Measurements from ENCODE around the gene C9orf78. TPM values are rescaled to one million over a fixed set of nuclear protein-coding genes. Genes with fewer than 3 reads are reported as not detected.

Gene C9orf78
- total and polyA plus RNA-seq, 2 of the 8 experiments (the other 6 are each of a cell fraction or from before 2014, with no cell fraction given), result 17.4 to 40.6 TPM

GRCh38 chr9:129863059-129863690 is 28.1 kb upstream of the C9orf78 start:
- Histone ChIP-seq H2BK20ac (ENCODE audit: low read length) (no peak overlapping the region), H2AK5ac (ENCODE audit: low read depth, low read length) (no peak overlapping the region), H3K27me3 (replicated peaks in 1 of 4; ENCODE audit: control insufficient read depth in 3 of 4, extremely low read depth in 1 of 4, insufficient read depth in 3 of 4, low read length in 3 of 4) (no peaks in the 10 kb centered on the region), H3K4me3 (ENCODE audit: extremely low read depth in 1 of 4, insufficient read depth in 2 of 4, low read depth in 3 of 4, low read length in 4 of 4) (no peak overlapping the region), H2BK15ac (ENCODE audit: low read length) (no peak overlapping the region), H3K9ac (replicated peaks in 1 of 4; ENCODE audit: extremely low read depth in 1 of 4, low read depth in 3 of 4, low read length in 3 of 4) (no peak overlapping the region), H2AFZ (ENCODE audit: low read length) (no peak overlapping the region), H3K4me2 (ENCODE audit: insufficient read depth in 1 of 2, low read depth in 2 of 2, low read length in 2 of 2) (no peak overlapping the region), H3K79me1 (ENCODE audit: low read depth, low read length) (no peaks in the 10 kb centered on the region), H4K8ac (ENCODE audit: extremely low read depth, insufficient read depth, low read length) (no peak overlapping the region), H4K5ac (ENCODE audit: insufficient read length, low read depth, low read length) (no peak overlapping the region), H4K91ac (replicated peaks; ENCODE audit: insufficient read length, low read length) (no peak overlapping the region), H3K23ac (ENCODE audit: insufficient read length) (no peak overlapping the region), H3K23me2 (ENCODE audit: low read depth, low read length) (no peaks in the 10 kb centered on the region), H3K18ac (ENCODE audit: extremely low read depth, low read length) (no peak overlapping the region), H3K56ac (replicated peaks; ENCODE audit: insufficient read length, low read depth, low read length) (no peak overlapping the region), H2BK12ac (ENCODE audit: low read depth, low read length) (no peak overlapping the region), H3K4me1 (replicated peaks in 1 of 4; ENCODE audit: control insufficient read depth in 3 of 4, insufficient read depth in 4 of 4, low read length in 3 of 4) (no peaks in the 10 kb centered on the region), H3K79me2 (ENCODE audit: control insufficient read depth in 1 of 2, insufficient read depth in 2 of 2, low read length in 2 of 2) (no peaks in the 10 kb centered on the region), H2BK120ac (replicated peaks; ENCODE audit: low read depth, low read length) (no peak overlapping the region), H3K27ac (ENCODE audit: low read depth, low read length) (no peak overlapping the region), H4K20me1 (replicated peaks in 1 of 2; ENCODE audit: control insufficient read depth in 1 of 2, insufficient read depth in 2 of 2, low read length in 2 of 2) (peaks cover 3% of the 10 kb centered on the region in 2 experiments), H3K14ac (ENCODE audit: insufficient read length) (no peak overlapping the region), H3K9me3 (ENCODE audit: insufficient read depth in 2 of 2, low read depth in 1 of 2, low read length in 1 of 2) (no peaks in the 10 kb centered on the region), H3K4ac (replicated peaks; ENCODE audit: insufficient read length, low read depth, low read length) (no peak overlapping the region), H3K36me3 (ENCODE audit: control insufficient read depth in 2 of 4, insufficient read depth in 4 of 4, low read length in 3 of 4) (peaks cover 0 to 6% (median 0%) of the 10 kb centered on the region in 4 experiments; a peak in 3 of 8 replicates), H2BK5ac (ENCODE audit: low read depth, low read length) (no peak overlapping the region)
- TF ChIP-seq FOSL1 (IDR thresholded peaks at IDR 0.05; ENCODE audit: insufficient read depth, low read depth, low read length) (no peak), NANOG (IDR thresholded peaks at IDR 0.05; ENCODE audit: insufficient read depth, low read depth, low read length, poor library complexity, severe bottlenecking) (no peak), BRCA1 (IDR thresholded peaks at IDR 0.05; ENCODE audit: low read depth, low read length) (no peak), CREB1 (IDR thresholded peaks at IDR 0.05) (no peak), GTF2F1 (IDR thresholded peaks at IDR 0.05; ENCODE audit: borderline replicate concordance, low read depth, low read length) (no peak), JUND (IDR thresholded peaks at IDR 0.05; ENCODE audit: low read length) (no peak), RFX5 (IDR thresholded peaks at IDR 0.05; ENCODE audit: borderline replicate concordance, low read depth, low read length) (no peak), TAF7 (optimal IDR thresholded peaks at IDR 0.05; ENCODE audit: borderline replicate concordance, low read depth, low read length) (no peak), KDM5A (IDR thresholded peaks at IDR 0.05; ENCODE audit: low read length) (no peak), POU5F1 (IDR thresholded peaks at IDR 0.05; ENCODE audit: low read depth, low read length) (no peak)
- TF ChIP-seq, protein P1, sequence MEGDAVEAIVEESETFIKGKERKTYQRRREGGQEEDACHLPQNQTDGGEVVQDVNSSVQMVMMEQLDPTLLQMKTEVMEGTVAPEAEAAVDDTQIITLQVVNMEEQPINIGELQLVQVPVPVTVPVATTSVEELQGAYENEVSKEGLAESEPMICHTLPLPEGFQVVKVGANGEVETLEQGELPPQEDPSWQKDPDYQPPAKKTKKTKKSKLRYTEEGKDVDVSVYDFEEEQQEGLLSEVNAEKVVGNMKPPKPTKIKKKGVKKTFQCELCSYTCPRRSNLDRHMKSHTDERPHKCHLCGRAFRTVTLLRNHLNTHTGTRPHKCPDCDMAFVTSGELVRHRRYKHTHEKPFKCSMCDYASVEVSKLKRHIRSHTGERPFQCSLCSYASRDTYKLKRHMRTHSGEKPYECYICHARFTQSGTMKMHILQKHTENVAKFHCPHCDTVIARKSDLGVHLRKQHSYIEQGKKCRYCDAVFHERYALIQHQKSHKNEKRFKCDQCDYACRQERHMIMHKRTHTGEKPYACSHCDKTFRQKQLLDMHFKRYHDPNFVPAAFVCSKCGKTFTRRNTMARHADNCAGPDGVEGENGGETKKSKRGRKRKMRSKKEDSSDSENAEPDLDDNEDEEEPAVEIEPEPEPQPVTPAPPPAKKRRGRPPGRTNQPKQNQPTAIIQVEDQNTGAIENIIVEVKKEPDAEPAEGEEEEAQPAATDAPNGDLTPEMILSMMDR (IDR thresholded peaks at IDR 0.05; ENCODE audit: control extremely low read depth in 1 of 3, insufficient read depth in 1 of 3, low read depth in 1 of 3, low read length in 3 of 3), result no peak
- ChIA-PET CTCF (ENCODE audit: partially characterized antibody) (interaction anchor here (0.6 to 0.9 kb wide), 2 partner anchors 25 to 360 kb away, joined by 3 read pairs; no protein-coding TSS in a partner anchor), POLR2A (ENCODE audit: partially characterized antibody) (interaction anchor here (1.3 kb wide), 1 partner anchor 9 kb away, joined by 3 read pairs; no protein-coding TSS in a partner anchor)
- FAIRE-seq (no peak), DNase-seq (ENCODE audit: low read depth in 1 of 2, low spot score in 2 of 2) (no peak)
- WGBS, 2 experiments (ENCODE audit: extremely low coverage in 1 of 2, insufficient coverage in 1 of 2, insufficient read length in 1 of 2, insufficient replicate concordance in 2 of 2, low coverage in 1 of 2, low lambda C conversion rate in 2 of 2, missing lambda C conversion rate in 1 of 2), result 94% methylated on average over 10 of the region's 14 CpGs; no CpG with 5 or more reads in 1 of the 2 experiments
